ENCODE measurements around the gene CHRDL2. TPM values are rescaled to one million over a fixed set of nuclear protein-coding genes. Genes with fewer than 3 reads are reported as not detected.

The CHRDL2 gene
- total RNA-seq, 1 experiment from 2014 or later = 2.5 TPM

- ChIA-PET CTCF (no interaction called here), POLR2A (no interaction called here)
- Histone ChIP-seq H3K4me3 (ENCODE audit: low read depth, low read length) (no peak overlapping the region), H3K4me1 (0 out of 2 replicates have a peak, but pooled peaks cover 6% of the 10 kb centered on the region), H3K27me3 (replicated peaks; ENCODE audit: control insufficient read depth, insufficient read depth, low read length) (no peaks in the 10 kb centered on the region), H3K36me3 (ENCODE audit: control insufficient read depth, insufficient read depth, low read length) (peaks cover 2% of the 10 kb centered on the region), H3K9me3 (no peaks in the 10 kb centered on the region)
- H3K27me3 Mint-ChIP-seq (ENCODE audit: insufficient read depth, unreplicated experiment) = no peaks in the 10 kb centered on the region
- peaks cover 16% of the 10 kb centered on the region for H3K36me3 Mint-ChIP-seq (ENCODE audit: insufficient read depth, unreplicated experiment)
- TF ChIP-seq CTCF (IDR thresholded peaks at IDR 0.05; ENCODE audit: insufficient read depth in 1 of 2, low read depth in 1 of 2, low read length in 1 of 2, severe bottlenecking in 1 of 2, unreplicated experiment in 1 of 2) = no peak
- peaks cover 7% of the 10 kb centered on the region for H3K4me1 Mint-ChIP-seq (ENCODE audit: low read depth, unreplicated experiment)
- intact Hi-C loops (cut with micrococcal nuclease; ENCODE audit: unreplicated experiment) = no loop called here
- no peak for DNase-seq
- no peak overlapping the region for H3K27ac Mint-ChIP-seq (ENCODE audit: unreplicated experiment)
- no TSS peak for BruUV-seq (replicated peaks)
- peaks cover 10% of the 10 kb centered on the region for H3K9me3 Mint-ChIP-seq (ENCODE audit: unreplicated experiment)
- H3K4me3 Mint-ChIP-seq (ENCODE audit: unreplicated experiment) = no peak overlapping the region
These were observed 35.7 kb upstream of the CHRDL2 start for GRCh38 chr11:74766905-74767304.

GRCh38 chr11:74756571-74756970, 25.3 kb upstream of the CHRDL2 start:
- Mint-ChIP-seq H3K36me3 (ENCODE audit: insufficient read depth, unreplicated experiment) (peaks cover 6% of the 10 kb centered on the region), H3K27ac (ENCODE audit: unreplicated experiment) (no peak overlapping the region)

GRCh38 chr11:74755395-74755995, 24.3 kb upstream of the CHRDL2 start:
- TF ChIP-seq CTCF (IDR thresholded peaks at IDR 0.05; ENCODE audit: insufficient read depth in 1 of 2, low read depth in 1 of 2, low read length in 1 of 2, severe bottlenecking in 1 of 2, unreplicated experiment in 1 of 2) = no peak
- POLR2A ChIA-PET = no interaction called here
- BruUV-seq (replicated peaks) = no TSS peak
- CTCF ChIA-PET = interaction anchor here (0.5 to 1.2 kb wide), 2 partner anchors 53 to 57 kb away, joined by 3 to 4 read pairs; no protein-coding TSS in a partner anchor
- H3K9me3 Mint-ChIP-seq (ENCODE audit: unreplicated experiment) = peaks cover 11% of the 10 kb centered on the region
- no peaks in the 10 kb centered on the region for H3K27me3 Mint-ChIP-seq (ENCODE audit: insufficient read depth, unreplicated experiment)
- peaks cover 30% of the 10 kb centered on the region for H3K4me1 ChIP-seq
- H3K4me1 Mint-ChIP-seq (ENCODE audit: low read depth, unreplicated experiment) = peaks cover 16% of the 10 kb centered on the region
- no peaks in the 10 kb centered on the region for H3K27me3 ChIP-seq (replicated peaks; ENCODE audit: control insufficient read depth, insufficient read depth, low read length)
- no peak for DNase-seq
- peaks cover 5% of the 10 kb centered on the region for H3K36me3 Mint-ChIP-seq (ENCODE audit: insufficient read depth, unreplicated experiment)
- no peak overlapping the region for H3K4me3 ChIP-seq (ENCODE audit: low read depth, low read length)
- no peaks in the 10 kb centered on the region for H3K36me3 ChIP-seq (ENCODE audit: control insufficient read depth, insufficient read depth, low read length)
- intact Hi-C loops (cut with micrococcal nuclease; ENCODE audit: unreplicated experiment) = no loop called here
- 0 out of 2 replicates have a peak, but pooled peaks cover 2% of the 10 kb centered on the region for H3K9me3 ChIP-seq
- no peak overlapping the region for H3K4me3 Mint-ChIP-seq (ENCODE audit: unreplicated experiment)
- H3K27ac Mint-ChIP-seq (ENCODE audit: unreplicated experiment) = peak overlapping the region; percentile 1

More at GRCh38 chr11:74756571-74756970, 25.3 kb upstream of the CHRDL2 start:
- Mint-ChIP-seq H3K27me3 (ENCODE audit: insufficient read depth, unreplicated experiment) (no peaks in the 10 kb centered on the region), H3K4me1 (ENCODE audit: low read depth, unreplicated experiment) (peaks cover 16% of the 10 kb centered on the region), H3K9me3 (ENCODE audit: unreplicated experiment) (peaks cover 11% of the 10 kb centered on the region), H3K4me3 (ENCODE audit: unreplicated experiment) (no peak overlapping the region)
- ChIA-PET CTCF (no interaction called here), POLR2A (no interaction called here)
- intact Hi-C loops (cut with micrococcal nuclease; ENCODE audit: unreplicated experiment) = no loop called here
- TF ChIP-seq CTCF (IDR thresholded peaks at IDR 0.05; ENCODE audit: insufficient read depth in 1 of 2, low read depth in 1 of 2, low read length in 1 of 2, severe bottlenecking in 1 of 2, unreplicated experiment in 1 of 2) = no peak
- H3K4me1 ChIP-seq = peaks cover 30% of the 10 kb centered on the region
- H3K27me3 ChIP-seq (replicated peaks; ENCODE audit: control insufficient read depth, insufficient read depth, low read length) = no peaks in the 10 kb centered on the region
- no peak for DNase-seq
- no peaks in the 10 kb centered on the region for H3K36me3 ChIP-seq (ENCODE audit: control insufficient read depth, insufficient read depth, low read length)
- no peak overlapping the region for H3K4me3 ChIP-seq (ENCODE audit: low read depth, low read length)
- BruUV-seq (replicated peaks) = no TSS peak
- H3K9me3 ChIP-seq = 0 out of 2 replicates have a peak, but pooled peaks cover 2% of the 10 kb centered on the region
